Duodenal mucosa (tissue), 2 donors: ENCODE data around the gene MCRS1.

ENCODE experiments used
- H3K27ac ChIP-seq: one replicate; pipeline ENCODE4 v1.7.0; 2013; ENCODE audit warnings: low read depth, low read length
- H3K27me3 ChIP-seq, 2 donors: one replicate each; pipeline ENCODE4 v1.7.0; 2013; ENCODE audit warnings: low read length in 2 of 2, control low read depth in 1 of 2; ENCODE audit not compliant: insufficient read depth in 2 of 2, control insufficient read depth in 1 of 2
- H3K36me3 ChIP-seq, 2 donors: one replicate each; pipeline ENCODE4 v1.7.0; 2013; ENCODE audit warnings: low read length in 2 of 2, control low read depth in 1 of 2; ENCODE audit not compliant: insufficient read depth in 2 of 2, control insufficient read depth in 1 of 2
- H3K4me1 ChIP-seq, 2 donors: one replicate each; pipeline ENCODE4 v1.7.0; 2013; ENCODE audit warnings: low read length in 2 of 2, control low read depth in 1 of 2; ENCODE audit not compliant: insufficient read depth in 2 of 2, control insufficient read depth in 1 of 2
- H3K4me3 ChIP-seq, 2 donors: one replicate each; pipeline ENCODE4 v1.7.0; 2013; ENCODE audit warnings: low read length in 2 of 2, low read depth in 1 of 2
- H3K9ac ChIP-seq, 2 donors: one replicate each; pipeline ENCODE4 v1.7.0; 2013; ENCODE audit warnings: low read length in 2 of 2, low read depth in 1 of 2
- H3K9me3 ChIP-seq, 2 donors: one replicate each; pipeline ENCODE4 v1.7.0; 2013; ENCODE audit warnings: low read length in 2 of 2, control low read depth in 1 of 2; ENCODE audit not compliant: control insufficient read depth in 1 of 2

Gene MCRS1

GRCh38 chr12:49556391-49557186 lies 11.4 kb downstream of the MCRS1 start:
- Histone ChIP-seq H3K9me3 (no peaks in the 10 kb centered on the region), H3K4me1 (no peaks in the 10 kb centered on the region), H3K4me3 (no peak overlapping the region), H3K27ac (no peak overlapping the region), H3K36me3 (peaks cover 24 to 55% of the 10 kb centered on the region in 2 donors), H3K9ac (no peak overlapping the region), H3K27me3 (no peaks in the 10 kb centered on the region)

GRCh38 chr12:49555631-49556390 lies 12.1 kb downstream of the MCRS1 start:
- no peak overlapping the region for H3K27ac ChIP-seq
- no peak overlapping the region for H3K9ac ChIP-seq
- H3K27me3 ChIP-seq: no peaks in the 10 kb centered on the region
- no peak overlapping the region for H3K4me3 ChIP-seq
- H3K9me3 ChIP-seq: no peaks in the 10 kb centered on the region
- H3K36me3 ChIP-seq: peaks cover 24 to 49% of the 10 kb centered on the region in 2 donors
- H3K4me1 ChIP-seq: peaks cover 2 to 3% of the 10 kb centered on the region in 2 donors

DNA sequence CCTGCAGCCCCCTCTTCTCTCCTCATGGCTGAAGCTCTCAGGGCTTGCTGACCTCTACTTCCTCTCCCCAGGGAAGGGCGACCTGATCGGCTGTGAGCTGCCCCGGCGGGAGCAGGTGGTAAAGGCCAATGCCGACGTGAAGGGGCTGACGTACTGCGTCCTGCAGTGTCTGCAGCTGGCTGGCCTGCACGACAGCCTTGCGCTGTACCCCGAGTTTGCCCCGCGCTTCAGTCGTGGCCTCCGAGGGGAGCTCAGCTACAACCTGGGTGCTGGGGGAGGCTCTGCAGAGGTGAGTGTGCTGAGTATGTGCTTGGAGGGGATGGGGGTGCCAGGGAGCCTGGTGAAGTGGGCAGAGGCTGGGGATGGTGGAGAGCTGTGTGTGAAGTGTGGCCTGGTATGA lies 13.7 kb downstream of the MCRS1 start:
- peaks cover 10 to 16% of the 10 kb centered on the region in 2 donors for H3K4me1 ChIP-seq
- H3K27me3 ChIP-seq: peaks cover 0 to 4% of the 10 kb centered on the region in 2 donors
- H3K9ac ChIP-seq: no peak overlapping the region
- peaks cover 17 to 34% of the 10 kb centered on the region in 2 donors for H3K36me3 ChIP-seq
- no peaks in the 10 kb centered on the region for H3K9me3 ChIP-seq
- H3K4me3 ChIP-seq: no peak overlapping the region
- no peak overlapping the region for H3K27ac ChIP-seq

DNA sequence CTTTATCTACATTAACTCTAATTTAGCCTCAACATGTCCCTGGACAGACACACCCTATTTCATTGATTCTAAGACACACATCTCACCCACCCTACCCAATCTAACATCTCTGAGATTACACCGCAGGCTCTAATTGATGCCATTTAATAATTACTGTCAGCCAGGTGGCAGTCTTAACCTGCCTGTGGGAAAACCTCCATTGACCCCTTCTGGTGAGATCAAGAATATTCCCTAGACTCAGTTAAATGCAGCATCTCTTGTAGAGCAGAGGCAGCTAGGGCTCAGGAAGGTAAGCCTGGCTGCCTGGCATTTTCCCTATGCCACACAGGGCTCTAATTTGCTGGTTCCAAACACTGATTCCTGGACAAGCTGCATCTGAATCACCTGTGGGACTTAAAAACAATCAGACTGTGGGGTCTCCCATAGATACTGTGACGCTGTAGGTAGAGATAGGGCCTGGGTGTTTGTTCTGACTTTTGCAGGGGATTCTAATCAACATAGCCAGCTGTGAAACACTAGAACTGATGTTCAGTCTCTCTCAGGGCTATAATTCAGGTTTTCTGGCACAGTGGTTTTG lies 14.3 kb downstream of the MCRS1 start:
- Histone ChIP-seq H3K27ac (no peak overlapping the region), H3K36me3 (peaks cover 11 to 27% of the 10 kb centered on the region in 2 donors), H3K27me3 (peaks cover 0 to 4% of the 10 kb centered on the region in 2 donors), H3K4me3 (no peak overlapping the region), H3K4me1 (peaks cover 10 to 22% of the 10 kb centered on the region in 2 donors), H3K9me3 (no peaks in the 10 kb centered on the region), H3K9ac (no peak overlapping the region)

- no peak overlapping the region for H3K9ac ChIP-seq
- H3K27ac ChIP-seq: no peak overlapping the region
These were observed 15.0 kb downstream of the MCRS1 start for GRCh38 chr12:49552899-49553298.

DNA sequence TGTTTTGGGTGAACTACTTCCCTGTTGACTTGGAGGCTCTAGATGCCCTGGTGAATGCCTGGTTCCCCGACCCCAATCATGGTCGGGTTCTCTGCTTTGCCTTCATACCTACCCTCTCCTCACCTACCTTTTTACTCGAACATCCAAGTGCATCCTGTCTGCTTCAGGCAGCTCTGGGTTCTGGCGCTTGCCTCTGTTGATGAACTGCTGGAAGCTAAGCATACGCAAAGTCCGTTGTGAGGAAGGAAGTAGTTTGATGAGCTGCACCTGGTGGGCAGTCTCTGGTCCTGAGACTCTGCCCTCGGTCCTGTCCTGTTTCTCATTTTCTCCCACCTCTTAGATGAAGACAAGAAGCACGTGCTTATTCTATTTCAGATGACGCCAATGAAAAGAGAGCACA lies 15.5 kb downstream of the MCRS1 start:
- no peak overlapping the region for H3K9ac ChIP-seq

More at GRCh38 chr12:49552899-49553298, 15.0 kb downstream of the MCRS1 start:
- Histone ChIP-seq H3K4me3 (no peak overlapping the region), H3K36me3 (peaks cover 7 to 21% of the 10 kb centered on the region in 2 donors), H3K27me3 (peaks cover 5 to 7% of the 10 kb centered on the region in 2 donors), H3K4me1 (peaks cover 10 to 24% of the 10 kb centered on the region in 2 donors), H3K9me3 (no peaks in the 10 kb centered on the region)

GRCh38 chr12:49552014-49552413 lies 15.9 kb downstream of the MCRS1 start:
- peaks cover 10 to 24% of the 10 kb centered on the region in 2 donors for H3K4me1 ChIP-seq
- peaks cover 12 to 14% of the 10 kb centered on the region in 2 donors for H3K27me3 ChIP-seq
- no peak overlapping the region for H3K4me3 ChIP-seq
- no peak overlapping the region for H3K9ac ChIP-seq
- no peak overlapping the region for H3K27ac ChIP-seq
- no peaks in the 10 kb centered on the region for H3K9me3 ChIP-seq
- peaks cover 3 to 12% of the 10 kb centered on the region in 2 donors for H3K36me3 ChIP-seq

More for the DNA sequence above, 15.5 kb downstream of the MCRS1 start:
- Histone ChIP-seq H3K4me3 (no peak overlapping the region), H3K9me3 (no peaks in the 10 kb centered on the region), H3K4me1 (peaks cover 10 to 24% of the 10 kb centered on the region in 2 donors), H3K27ac (no peak overlapping the region), H3K27me3 (peaks cover 10 to 12% of the 10 kb centered on the region in 2 donors), H3K36me3 (peaks cover 7 to 16% of the 10 kb centered on the region in 2 donors)

DNA sequence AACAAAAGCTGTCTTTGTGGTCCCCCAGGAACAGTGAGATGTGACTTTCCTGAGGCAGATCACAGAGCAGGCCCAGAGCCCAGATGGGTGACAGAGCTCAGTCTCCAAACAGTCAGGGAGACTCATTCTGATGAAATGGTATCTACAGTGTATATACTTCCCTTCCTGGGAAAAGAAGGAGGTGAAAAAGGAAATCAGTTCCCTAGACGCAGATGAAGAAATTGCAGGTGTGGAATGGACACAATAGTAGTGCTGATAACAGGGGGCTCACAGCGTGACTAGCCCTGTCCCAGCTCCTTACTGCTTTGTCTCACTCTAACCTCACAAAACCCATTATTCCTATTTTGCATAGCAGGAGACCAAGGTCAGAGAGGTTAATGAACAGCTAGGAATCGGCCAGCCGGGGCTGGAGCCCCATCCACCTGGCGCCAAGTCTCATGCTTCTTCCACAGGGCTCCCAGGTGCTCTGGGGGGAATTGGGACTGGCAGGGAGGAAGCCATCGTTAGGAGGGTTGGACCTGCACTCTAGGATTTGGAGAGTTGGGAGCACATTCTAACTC lies 17.2 kb downstream of the MCRS1 start:
- no peaks in the 10 kb centered on the region for H3K9me3 ChIP-seq
- no peak overlapping the region for H3K27ac ChIP-seq
- H3K4me3 ChIP-seq: no peak overlapping the region
- no peak overlapping the region for H3K9ac ChIP-seq
- H3K4me1 ChIP-seq: peaks cover 10 to 24% of the 10 kb centered on the region in 2 donors
- peaks cover 0 to under 1% of the 10 kb centered on the region in 2 donors for H3K36me3 ChIP-seq
- H3K27me3 ChIP-seq: peaks cover 14 to 19% of the 10 kb centered on the region in 2 donors

- H3K36me3 ChIP-seq: no peaks in the 10 kb centered on the region
- H3K4me1 ChIP-seq: peaks cover 10 to 24% of the 10 kb centered on the region in 2 donors
- H3K27ac ChIP-seq: no peak overlapping the region
- no peak overlapping the region for H3K9ac ChIP-seq
- no peak overlapping the region for H3K4me3 ChIP-seq
- H3K9me3 ChIP-seq: no peaks in the 10 kb centered on the region
- peaks cover 14 to 19% of the 10 kb centered on the region in 2 donors for H3K27me3 ChIP-seq
These were observed 17.9 kb downstream of the MCRS1 start for GRCh38 chr12:49549735-49550692.
